GM12891 (cell line): Measurements from ENCODE around the gene PSIP1.

Experiments
- POLR2A ChIP-seq: IDR thresholded peaks from 2 replicates; pipeline ENCODE4 v1.6.1; 2011; ENCODE audit warnings: low read depth, low read length, control low read depth
- POLR2AphosphoS5 ChIP-seq: IDR thresholded peaks from 2 replicates; pipeline ENCODE4 v1.6.1; 2011; ENCODE audit warnings: low read depth, low read length, control low read depth
- TAF1 ChIP-seq: IDR thresholded peaks from 2 replicates; pipeline ENCODE4 v1.6.1; 2011; ENCODE audit warnings: low read depth, low read length, control low read depth

DNA sequence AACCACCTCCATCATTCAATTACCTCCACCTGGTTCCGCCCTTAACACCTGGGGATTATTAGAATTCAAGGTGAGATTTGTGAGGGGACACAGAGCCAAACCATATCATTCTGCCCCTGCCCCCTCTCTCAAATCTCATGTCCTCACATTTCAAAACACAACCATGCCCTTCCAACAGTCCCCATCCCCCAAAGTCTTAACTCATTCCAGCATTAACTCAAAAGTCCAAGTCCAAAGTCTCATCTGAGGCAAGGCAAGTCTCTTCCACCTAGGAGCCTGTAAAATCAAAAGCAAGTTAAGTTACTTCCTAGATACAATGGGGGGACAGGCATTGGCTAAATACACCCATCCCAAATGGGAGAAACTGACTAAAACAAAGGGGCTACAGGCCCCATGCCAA is 18.8 kb downstream of the PSIP1 start:
- no peak for TF ChIP-seq POLR2AphosphoS5
- TF ChIP-seq POLR2A: no peak
- no peak for TF ChIP-seq TAF1
